Activated naive CD4-positive, alpha-beta T cell treated with anti-CD3 and anti-CD28 coated beads, Interleukin-2, amount 50 U/mL, for 16 hours (primary cell): ENCODE data around the gene SPATA33.
A peak's percentile ranks its signal among the peaks of the same experiment; 100 is the strongest.
"Not testable (repeated sequence)": the region's sequence is repeated elsewhere in the genome, so short reads cannot be mapped to it uniquely, and the experiment has no call there.

Experiments used
- DNase-seq: peaks from one replicate; pipeline ENCODE4 v3.0.0-alpha.2; 2020

Gene SPATA33

DNA sequence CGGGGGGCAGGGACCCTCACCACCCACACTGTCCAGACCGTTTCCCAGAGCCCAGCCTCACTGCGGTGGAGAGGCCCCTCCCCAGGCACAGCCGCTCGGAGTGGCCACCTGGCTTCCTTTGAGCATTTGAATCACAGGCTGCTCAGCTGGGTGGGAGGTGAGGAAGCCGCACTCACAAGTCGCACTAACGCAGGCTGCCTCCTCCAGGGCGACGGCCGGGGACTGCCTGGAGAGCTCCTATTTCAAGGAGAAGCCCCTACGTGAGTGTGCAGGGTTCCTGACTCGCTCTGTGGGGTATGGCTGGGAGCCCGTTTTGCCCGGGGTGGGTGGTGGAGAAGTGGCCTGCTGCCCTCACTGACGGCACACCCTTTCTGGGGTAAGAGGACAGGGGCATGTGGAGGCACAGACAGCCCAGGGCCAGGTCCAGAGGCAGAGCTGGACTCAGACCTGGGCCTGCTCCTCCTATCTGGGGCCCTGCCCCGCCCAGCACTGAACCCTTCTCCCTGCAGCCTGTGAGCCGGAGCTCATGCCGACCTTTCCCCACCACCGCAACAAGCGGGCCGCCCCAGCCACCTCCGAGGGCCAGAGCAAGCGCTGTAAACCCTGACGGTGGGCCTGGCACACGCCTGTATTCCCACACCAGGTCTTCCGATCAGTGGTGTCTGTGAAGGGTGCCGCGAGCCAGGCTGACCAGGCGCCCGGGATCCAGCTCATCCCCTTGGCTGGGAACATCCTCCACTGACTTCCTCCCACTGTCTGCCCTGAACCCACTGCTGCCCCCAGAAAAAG, 37.6 kb downstream of the SPATA33 start:
- DNase-seq, result no peak

DNA sequence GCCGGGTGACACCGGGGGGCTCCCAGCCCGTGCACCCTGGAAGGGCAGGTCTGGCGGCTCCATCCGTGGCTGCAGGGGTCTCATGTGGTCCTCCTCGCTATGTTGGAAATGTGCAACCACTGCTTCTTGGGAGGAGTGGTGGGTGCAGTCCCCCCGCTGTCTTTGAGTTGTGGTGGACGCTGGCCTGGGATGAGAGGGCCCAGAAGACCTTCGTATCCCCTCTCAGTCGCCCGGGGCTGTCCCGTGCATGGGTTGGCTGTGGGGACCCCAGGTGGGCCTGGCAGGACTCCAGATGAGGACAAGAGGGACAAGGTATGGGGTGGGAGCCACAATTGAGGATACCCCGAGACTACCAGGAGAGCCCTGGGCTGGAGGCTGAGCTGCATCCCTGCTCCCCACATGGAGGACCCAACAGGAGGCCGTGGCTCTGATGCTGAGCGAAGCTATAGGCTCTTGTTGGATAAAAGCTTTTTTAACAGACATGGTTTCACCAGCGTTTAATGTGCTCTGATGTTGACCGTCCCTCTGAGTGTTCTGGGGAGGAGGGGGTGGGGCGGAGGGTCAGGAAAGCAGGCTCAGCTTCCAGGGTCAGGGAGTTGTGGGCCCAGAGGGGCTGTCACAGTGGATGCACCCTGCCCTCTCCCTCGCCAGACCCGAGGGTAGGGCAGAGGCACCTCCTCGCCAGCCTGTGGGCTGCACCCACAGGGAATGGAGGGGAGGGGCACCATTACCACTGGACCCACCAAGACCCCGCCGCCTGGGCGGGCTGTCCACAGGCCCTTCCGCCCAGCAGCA, 38.4 kb downstream of the SPATA33 start:
- no peak for DNase-seq

DNA sequence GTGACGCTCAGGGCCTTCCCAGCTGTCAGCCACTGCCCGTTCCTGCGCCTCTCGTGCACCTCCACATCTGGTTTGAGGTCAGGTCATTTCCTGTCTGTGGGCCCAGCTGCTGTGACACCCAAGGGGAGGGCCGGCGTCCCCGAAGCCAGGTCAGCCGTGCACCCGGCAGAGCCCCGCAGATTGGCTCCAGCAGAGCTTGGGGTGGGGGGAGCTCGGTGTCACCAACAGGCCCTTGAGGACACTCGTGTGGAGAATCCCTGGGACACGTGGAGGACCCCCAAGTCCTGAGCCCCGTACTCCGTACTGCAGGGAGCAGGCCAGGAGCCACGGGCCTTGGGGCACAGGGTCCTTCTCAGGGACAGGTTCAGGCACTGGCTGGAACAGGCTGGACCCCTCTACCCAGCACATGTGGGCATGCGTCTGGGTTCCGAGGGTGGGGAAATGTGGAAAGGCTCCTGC, 39.1 kb downstream of the SPATA33 start:
- no peak for DNase-seq

DNA sequence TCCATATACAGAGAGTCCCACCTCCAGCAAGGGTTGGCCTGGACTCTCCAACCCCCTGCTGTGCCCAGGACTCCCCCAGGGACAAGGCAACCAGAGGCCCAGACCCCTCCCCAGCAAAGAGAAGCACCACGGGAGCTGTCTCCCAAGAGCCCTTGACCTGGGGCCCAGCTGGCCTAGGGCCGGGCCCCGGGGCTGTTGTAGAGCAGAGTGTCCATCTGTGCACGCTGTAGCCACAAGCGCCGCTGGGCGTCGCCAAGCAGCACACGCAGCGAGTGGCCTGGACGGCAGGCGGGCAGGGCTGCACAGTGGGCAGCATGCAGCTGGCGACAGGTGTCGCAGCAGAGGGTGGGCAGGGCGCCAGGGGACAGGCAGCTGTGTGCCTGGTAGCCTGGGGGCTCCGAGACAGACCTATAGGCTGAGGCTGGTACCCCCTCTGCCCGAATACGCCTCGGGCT, 39.6 kb downstream of the SPATA33 start:
- no peak for DNase-seq

DNA sequence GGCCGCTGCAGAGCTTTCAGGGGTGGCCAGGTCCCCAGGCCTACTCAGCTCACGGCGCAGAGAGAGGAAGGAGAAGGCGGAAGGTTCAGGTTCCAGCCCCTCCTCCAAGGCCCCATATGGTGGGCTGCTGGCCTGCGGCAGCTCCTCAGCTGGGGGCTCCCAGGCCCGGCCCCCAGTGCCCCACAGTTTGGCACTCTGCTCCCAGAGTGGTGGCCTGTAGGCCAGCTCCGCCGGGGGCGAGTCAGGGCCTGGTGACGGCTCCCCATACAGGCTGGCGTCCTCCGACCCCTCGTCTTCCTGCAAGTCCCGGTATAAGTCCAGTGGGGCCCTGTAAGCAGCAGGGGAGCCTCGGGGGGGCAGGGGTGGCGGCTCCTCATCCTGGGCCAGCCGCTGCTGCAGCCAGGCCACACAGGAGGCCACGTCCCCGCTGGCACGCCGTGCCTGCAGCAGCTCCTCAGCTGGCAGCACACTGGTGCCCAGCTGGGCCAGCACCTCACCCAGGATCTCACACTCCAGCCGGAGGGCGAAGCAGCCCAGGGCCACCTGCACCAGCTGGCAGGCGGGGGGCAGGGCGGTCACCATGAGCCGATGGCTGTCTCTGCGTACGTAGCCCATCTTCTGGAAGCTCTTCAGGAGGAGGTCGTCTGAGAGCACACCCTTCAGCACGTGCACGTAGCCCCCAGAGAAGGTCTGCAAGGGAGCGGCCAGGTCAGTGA, 40.1 kb downstream of the SPATA33 start:
- no peak for DNase-seq

DNA sequence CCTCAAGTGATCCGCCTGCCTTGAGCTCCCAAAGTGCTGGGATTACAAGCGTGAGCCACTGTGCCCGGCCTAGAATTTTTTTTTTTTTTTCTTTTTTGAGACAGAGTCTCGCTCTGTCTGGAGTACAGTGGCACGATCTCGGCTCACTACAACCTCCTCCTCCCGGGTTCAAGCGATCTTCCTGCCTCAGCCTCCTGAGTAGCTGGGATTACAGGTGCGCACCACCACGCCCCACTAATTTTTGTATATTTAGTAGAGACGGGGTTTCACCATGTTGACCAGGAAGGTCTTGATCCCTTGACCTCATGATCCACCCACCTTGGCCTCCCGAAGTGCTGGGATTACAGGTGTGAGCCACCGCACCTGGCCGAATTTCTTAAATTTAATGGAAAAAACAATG, 41.1 kb downstream of the SPATA33 start:
- DNase-seq, result not testable (repeated sequence)

DNA sequence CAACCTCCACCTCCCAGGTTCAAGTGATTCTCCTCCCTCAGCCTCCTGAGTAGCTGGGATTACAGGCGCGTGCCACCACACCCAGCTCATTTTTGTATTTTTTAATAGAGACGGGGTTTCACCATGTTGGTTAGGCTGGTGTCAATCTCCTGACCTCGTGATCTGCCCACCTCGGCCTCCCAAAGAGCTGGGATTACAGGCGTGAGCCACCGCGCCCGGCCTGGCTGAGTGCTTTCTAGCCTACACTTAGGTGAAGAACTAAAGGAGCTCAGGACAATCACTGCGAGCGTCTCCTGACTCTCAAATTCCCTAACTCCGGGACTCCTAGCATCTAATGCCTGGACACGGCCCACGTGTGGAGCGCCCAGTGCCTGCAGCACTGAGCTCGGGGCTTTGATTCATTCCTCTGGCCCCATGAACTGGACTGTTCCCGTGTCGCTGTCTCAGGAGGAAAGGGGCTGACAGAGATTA, 42.0 kb downstream of the SPATA33 start:
- not testable (repeated sequence) for DNase-seq

DNA sequence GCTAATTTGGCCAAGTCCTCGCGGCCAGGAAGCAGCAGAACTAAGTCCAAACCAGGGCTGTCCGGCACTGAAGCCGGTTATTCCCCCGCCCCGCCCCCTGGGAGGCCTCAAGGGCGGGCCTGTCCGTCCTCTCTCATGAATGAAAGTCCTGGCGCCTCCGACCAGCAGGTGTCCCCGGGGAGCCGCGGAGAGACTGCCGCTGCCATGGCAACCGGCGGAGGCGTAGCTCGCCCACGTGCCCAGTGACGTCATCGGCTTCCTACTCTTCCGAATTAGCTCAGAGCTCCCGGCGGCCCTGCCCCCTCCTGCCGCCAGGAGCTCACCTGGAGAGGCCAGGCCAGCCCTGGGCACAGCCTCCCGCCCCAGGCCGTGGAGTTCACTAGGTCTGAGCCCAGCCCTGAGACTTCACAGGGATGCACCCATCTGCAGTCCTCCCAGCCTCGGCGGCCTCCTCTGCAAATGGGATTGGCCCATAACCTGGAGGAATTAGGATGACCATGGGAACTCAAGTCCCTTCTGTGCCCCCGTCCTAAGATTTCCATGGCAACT, 42.5 kb downstream of the SPATA33 start:
- peak; percentile 94 for DNase-seq

DNA sequence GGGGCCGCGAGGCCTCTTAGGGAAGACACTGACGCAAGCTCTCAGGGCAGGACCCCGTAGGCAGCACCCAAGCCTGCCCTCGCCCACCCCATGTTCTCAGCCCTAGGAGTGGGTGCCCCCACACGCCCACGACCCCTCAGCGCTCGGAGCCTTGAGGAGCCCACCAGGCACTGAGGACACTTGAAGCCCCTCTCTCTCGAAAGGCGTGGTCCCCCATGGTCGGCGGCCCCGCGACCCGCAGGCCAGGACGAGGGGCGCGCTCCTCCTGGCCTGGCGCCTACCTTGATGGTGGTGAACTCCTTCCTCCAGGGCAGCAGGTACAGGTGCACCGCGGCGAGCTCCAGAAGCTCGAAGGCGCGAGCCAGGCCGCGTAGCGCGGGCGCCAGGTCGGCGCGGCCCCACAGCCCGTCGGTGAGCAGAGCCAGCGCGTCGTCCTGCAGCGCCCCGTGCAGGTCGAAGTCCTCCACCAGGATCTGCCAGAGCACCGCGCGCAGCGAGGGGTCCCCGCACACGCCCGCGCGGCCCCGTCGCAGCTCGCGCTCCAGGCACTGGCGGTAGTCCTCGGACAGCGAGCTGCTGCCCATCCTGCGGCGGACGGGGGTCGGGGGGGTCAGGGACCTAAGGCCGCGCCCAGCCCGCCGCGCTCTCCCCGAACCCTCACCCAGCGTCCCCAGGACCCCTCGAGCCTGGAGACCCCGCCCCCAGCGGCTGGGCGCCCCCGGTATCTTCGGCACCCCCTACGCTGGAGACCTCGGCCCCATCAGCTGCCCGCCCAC, 43.2 kb downstream of the SPATA33 start:
- DNase-seq, result peak; percentile 61

DNA sequence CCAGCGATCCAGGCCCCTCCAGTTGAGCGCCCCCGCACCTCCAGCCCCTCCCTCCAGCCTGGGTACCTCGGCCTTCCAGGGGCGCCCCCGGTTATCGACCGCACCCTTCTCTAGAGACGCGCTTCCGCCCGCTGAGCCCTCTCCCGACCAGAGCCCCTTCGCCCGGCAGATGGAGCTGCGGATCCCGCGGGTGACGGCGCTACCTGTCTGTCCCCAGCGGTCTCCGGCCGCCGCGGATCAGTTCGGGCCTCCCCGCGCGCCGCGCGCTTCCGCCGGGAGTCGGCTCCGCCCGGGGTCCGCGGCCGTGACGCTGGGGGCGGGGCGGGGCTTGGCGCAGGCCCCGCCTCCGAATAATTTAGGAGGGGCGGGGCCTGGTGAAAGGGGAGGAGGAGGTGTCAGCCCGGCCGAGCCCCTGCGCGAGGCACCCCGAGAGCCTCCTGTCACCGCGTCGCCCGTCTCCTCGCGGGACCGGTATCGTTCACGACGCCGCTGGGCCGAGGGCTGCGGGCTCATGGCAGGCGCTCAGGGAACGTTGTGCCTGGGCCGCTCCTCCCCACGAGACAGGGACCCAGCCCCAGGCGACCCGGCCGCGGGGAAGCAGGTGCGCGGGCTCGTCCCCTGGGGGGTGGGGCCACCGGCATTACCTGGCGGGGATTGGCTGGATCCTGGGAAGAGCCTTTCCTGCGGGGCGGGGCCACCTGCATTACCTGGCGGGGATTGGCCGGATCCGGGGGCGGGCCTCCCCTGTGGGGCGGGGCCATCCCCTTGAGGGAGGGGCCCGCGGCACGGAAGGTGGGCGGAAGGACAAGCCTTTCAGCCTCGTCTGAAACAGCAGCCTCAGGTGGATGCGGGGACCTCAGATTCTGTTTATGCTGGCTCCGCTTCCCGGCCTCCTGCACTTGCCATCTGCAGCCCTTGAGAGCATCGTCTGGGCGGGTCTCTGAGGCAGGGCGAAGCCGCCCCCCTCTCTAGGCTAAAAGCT, 44.1 kb downstream of the SPATA33 start, which contains the start of gene SPATA2L:
SPATA2L (minus strand) TSS at position 281 of the 982 bp plus-strand sequence. CDS start 473 bp downstream, outside the sequence.
- DNase-seq, result peak; percentile 98

DNA sequence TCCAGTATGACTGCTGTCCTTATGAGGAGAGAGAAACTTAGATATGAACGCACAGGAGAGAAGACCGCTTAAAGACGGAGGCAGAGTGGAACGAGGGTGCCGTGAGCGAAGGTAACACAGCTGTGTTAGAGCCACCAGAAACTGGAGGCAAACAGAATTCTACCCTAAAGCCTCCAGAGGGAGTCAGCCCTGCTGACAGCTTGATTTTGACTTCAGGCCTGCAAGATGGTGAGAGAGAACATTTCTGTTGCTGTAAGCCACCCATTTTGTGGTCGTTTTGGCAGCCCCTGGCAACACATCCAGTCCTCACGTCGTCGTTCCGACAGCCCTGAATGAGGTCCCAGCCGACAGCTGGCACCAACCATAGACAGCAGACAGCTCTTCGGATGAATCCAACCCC, 46.6 kb downstream of the SPATA33 start:
- DNase-seq, result no peak

DNA sequence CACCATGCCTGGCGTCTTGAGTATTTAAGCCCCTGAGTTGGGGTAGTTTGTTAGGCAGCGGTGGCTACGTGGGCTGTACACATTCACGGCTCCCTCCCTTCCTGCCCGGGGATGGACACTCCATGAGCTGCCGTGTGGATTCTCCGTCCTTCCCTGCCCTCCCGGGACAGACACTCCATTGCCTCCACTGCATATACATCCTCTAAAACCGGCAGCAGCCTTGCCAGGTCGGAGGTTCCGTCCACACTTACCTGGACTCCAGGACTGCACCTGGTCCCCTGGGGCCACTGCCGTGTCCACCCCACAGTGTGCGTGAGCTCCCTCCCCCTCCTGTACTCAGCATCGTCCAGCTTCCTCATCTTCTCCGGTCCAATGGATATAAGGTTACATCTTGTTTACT, 47.4 kb downstream of the SPATA33 start:
- peak; percentile 7 for DNase-seq

DNA sequence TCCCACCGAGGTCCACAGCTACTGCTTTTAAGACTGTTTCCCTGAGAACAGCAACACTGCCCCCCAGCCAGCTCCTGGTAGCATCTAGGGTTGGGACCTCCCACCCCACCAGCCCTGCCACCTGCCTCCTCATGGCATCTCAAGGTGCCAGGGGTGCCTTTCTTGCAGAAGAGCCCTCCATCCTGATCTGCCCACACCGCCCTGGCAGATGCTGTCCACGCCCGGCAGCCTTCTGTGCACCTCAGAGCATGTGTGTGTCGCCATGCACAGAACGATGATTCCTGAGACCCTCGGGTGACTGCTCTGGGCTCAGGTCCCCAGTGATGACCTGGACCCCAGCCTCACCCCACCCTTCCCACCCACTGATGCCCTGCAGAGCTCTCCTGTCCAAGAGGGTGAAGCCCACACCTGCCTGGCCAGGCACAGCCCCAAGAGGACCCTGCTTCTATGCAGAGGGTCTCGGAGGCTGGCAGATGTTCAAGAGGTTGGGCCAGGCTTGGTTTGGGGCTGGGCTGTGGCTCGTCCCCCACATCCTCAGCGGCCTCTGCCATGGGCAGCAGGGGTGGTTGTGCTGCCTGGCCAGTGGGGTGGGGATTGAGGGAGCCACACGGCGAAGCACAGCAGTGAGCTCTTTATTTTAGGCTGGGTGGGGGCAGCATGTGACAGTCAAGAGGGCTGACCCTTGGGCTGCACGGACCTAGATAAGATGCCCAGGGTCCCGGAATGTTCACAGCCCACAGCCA, 49.1 kb downstream of the SPATA33 start:
- no peak for DNase-seq

DNA sequence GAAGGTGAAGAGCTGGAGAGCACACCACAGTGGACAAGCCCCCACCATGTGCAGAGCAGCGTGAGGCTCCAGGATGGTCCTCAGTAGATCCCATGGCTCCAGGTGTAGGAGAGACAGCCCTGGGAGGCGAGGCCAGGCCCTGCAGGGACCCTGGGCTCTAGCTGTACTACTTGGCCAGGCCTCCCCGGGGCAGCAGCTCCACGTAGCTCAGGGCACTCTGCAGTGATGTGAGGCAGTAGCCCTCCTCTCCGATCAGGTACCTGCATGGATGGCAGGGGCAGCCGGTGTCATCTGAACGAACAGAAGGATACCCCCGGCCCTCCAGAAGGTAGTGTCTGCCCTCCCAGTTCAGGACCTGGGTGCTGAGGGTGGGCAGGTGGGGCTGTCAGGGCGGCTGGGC, 50.1 kb downstream of the SPATA33 start:
- DNase-seq, result no peak

DNA sequence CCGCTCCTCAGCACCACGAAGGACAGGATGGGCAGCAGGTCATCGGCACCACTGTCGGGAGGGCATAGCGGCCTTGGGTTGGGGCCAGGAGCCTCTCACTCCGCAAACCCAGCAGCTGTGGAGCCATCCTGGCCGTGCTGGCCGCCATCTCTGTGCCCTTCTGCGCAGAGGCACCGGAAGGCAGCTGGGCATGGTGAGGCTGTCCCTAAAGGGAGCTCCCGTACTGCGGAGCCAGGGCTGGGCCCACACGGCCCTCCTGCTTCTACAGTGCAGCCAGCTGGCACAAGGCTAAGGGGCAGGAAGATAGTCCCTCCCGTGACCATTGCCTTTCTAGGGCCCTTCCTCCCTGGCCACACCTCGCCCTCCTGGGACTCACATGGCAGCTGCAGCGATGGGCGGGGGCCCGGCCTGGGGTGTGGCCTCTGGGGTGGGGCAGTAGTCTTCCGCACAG, 50.9 kb downstream of the SPATA33 start:
- no peak for DNase-seq

DNA sequence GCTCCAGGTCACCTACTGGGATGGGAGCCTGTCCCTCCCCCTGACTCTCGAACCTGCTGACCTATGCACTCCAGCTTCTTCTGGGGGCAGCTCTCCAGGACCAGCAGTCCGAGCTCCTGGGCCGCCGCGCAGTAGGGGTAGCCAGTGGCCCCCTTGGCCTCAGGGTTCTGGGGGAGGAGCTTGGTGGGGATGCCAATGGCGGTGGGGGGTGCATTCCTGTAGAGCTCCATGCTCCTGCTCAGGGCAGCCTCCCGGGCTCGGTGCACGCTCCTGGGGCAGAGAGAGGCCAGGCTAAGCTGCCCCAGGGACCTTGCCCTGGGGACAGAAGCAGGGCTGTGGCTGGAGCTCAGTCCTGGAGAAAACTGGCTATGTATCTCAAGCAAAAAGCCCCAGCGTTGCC, 51.5 kb downstream of the SPATA33 start:
- no peak for DNase-seq

DNA sequence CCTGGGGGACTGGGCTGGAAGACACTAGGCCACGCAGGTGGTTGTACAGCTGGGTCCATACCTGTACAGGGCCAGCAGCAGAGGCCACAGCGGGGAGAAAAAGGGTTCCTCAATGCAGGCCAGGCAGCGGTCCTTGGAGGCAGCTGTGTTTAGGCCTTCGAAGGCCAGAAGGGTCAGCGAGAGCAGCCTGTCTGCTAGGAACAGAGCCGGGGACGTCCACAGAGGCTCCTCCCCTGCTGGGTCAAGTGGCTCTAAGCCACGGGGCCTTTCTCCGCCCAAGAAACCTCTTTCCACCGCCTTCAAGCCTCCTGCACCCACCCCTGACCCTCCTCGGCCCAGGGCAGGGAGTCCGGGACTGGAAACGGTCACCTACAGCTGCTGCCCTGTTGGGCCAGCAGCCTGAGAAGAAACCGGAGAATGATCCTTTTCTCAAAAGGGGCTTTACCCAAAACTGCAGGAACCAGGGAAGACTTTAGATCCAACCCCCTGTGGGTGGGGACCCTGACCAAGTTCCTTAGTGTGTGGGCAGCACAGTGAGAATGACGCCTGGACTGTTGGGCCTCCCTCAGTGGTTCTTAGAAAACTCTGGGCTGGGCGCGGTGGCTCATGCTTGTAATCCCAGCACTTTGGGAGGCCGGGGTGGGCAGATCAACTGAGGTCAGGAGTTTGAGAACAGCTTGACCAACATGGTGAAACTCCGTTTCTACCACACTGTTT, 52.2 kb downstream of the SPATA33 start:
- no peak for DNase-seq

DNA sequence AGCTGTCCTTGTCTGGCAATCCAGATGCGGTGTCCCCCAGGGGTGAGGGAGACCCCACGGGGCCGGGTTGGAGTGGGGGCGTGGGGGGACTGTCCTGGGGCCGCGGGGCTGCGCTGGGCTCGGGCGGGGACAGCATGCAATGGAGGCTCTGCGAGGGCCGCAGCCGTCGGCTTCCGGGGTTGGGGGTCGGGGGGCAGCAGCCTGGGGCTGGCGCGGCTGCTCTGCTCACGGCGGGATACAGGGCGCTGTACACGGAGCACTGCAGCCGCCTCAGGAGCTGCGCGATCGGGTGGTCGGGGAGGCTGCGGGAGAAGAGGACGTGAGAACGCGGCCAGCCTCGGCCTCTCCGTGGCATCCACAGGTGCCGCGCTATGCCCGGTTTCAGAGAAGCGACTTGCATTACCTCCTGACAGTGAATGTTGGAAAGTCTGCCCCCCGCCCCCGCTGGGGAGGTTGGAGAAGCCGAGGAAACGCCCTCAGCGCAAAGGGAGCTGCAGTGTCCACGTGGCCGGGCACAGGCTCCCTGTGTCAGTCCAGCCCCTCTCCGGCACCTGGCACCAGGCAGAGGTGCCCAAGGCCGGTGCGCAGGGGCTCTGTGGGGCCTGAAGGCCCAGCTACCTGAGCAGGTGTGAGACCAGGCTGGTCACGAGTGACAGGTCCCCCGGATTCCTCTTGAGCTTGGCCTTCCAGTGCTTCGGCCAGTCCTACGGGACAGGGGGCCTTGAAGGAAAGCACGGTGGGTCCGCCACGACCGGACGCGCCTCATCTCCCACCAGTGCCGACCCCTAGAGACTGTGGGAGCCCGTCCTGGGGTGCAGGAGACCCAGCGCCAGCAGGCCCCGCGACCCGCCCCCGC, 53.3 kb downstream of the SPATA33 start:
- DNase-seq, result no peak
